ENCODE results near the gene KIAA0513.

The KIAA0513 gene

GRCh38 chr16:84986879-84987278 is 40.7 kb upstream of the KIAA0513 start:
- Histone ChIP-seq H3K4me3 (ENCODE audit: low read depth, low read length) (no peak overlapping the region), H3K36me3 (peaks cover 5% of the 10 kb centered on the region; the same call in 1 of the 2 replicates), H3K9me3 (ENCODE audit: severe bottlenecking) (no peaks in the 10 kb centered on the region), H3K27ac (no peak overlapping the region), H3K27me3 (ENCODE audit: insufficient read depth, low read depth, severe bottlenecking) (no peaks in the 10 kb centered on the region)
- TF ChIP-seq CTCF (IDR thresholded peaks at IDR 0.05; ENCODE audit: low read depth, low read length): no peak
- DNase-seq: no peak

GRCh38 chr16:84988328-84989080 is 39.1 kb upstream of the KIAA0513 start:
- Histone ChIP-seq H3K4me3 (ENCODE audit: low read depth, low read length) (no peak overlapping the region), H3K36me3 (peaks cover 5% of the 10 kb centered on the region; the same call in 1 of the 2 replicates), H3K9me3 (ENCODE audit: severe bottlenecking) (no peaks in the 10 kb centered on the region), H3K27ac (no peak overlapping the region), H3K27me3 (ENCODE audit: insufficient read depth, low read depth, severe bottlenecking) (no peaks in the 10 kb centered on the region)
- TF ChIP-seq CTCF (IDR thresholded peaks at IDR 0.05; ENCODE audit: low read depth, low read length): no peak
- DNase-seq: no peak

- Histone ChIP-seq H3K9me3 (ENCODE audit: severe bottlenecking) (no peaks in the 10 kb centered on the region), H3K4me3 (ENCODE audit: low read depth, low read length) (no peak overlapping the region), H3K27me3 (ENCODE audit: insufficient read depth, low read depth, severe bottlenecking) (no peaks in the 10 kb centered on the region), H3K36me3 (peaks cover 5% of the 10 kb centered on the region), H3K27ac (no peak overlapping the region)
- no peak for DNase-seq
- no peak for TF ChIP-seq CTCF (IDR thresholded peaks at IDR 0.05; ENCODE audit: low read depth, low read length)
Observed at GRCh38 chr16:84989749-84990620, 37.6 kb upstream of the KIAA0513 start.

- H3K27ac ChIP-seq: no peak overlapping the region
Observed at GRCh38 chr16:84990782-84991181, 36.8 kb upstream of the KIAA0513 start.

GRCh38 chr16:84992717-84993075 is 34.9 kb upstream of the KIAA0513 start:
- Histone ChIP-seq H3K27me3 (ENCODE audit: insufficient read depth, low read depth, severe bottlenecking) (no peaks in the 10 kb centered on the region), H3K36me3 (peaks cover 5% of the 10 kb centered on the region), H3K4me3 (ENCODE audit: low read depth, low read length) (no peak overlapping the region), H3K27ac (no peak overlapping the region), H3K9me3 (ENCODE audit: severe bottlenecking) (no peaks in the 10 kb centered on the region)
- no peak for TF ChIP-seq CTCF (IDR thresholded peaks at IDR 0.05; ENCODE audit: low read depth, low read length)
- DNase-seq: no peak

More at GRCh38 chr16:84990782-84991181, 36.8 kb upstream of the KIAA0513 start:
- DNase-seq: no peak
- Histone ChIP-seq H3K27me3 (ENCODE audit: insufficient read depth, low read depth, severe bottlenecking) (no peaks in the 10 kb centered on the region), H3K9me3 (ENCODE audit: severe bottlenecking) (no peaks in the 10 kb centered on the region), H3K36me3 (peaks cover 5% of the 10 kb centered on the region), H3K4me3 (ENCODE audit: low read depth, low read length) (no peak overlapping the region)
- no peak for TF ChIP-seq CTCF (IDR thresholded peaks at IDR 0.05; ENCODE audit: low read depth, low read length)

Data from WERI-Rb-1 (cell line).